GM12878 (cell line): Measurements from ENCODE around the gene RANBP3. TPM values are rescaled to one million over a fixed set of nuclear protein-coding genes. Genes with fewer than 3 reads are reported as not detected.

Experiments used
- ATAC-seq: fragments of 200-7000 bp; cut with Tn5 transposase; 3 replicates; pipeline ENCODE4 v1.9.1; 2020; ENCODE audit warnings: mild to moderate bottlenecking, moderate library complexity
- BruUV-seq: library from RNA; stranded (reverse); fragments of 400-500 nt; replicated peaks from 2 replicates; lab custom pipeline; 2021; lab: Mats Ljungman, UMichigan
- CTCF ChIA-PET: fragments of 300-600 bp; sonication (Branson Sonifier 250); formaldehyde crosslinking; extraction: SDS; loops from one replicate; lab custom pipeline; 2021; ENCODE audit warnings: inconsistent platforms; lab: Yijun Ruan, JAX
- POLR2A ChIA-PET: fragments of 350-600 bp; formaldehyde crosslinking; extraction: SDS; loops from one replicate; lab custom pipeline; 2021; ENCODE audit warnings: inconsistent platforms; lab: Charles Lee
- RAD21 ChIA-PET: fragments of 300-600 bp; sonication (Branson Sonifier 250); formaldehyde crosslinking; loops from one replicate; lab custom pipeline; 2023; ENCODE audit warnings: antibody characterized with exemption; ENCODE audit not compliant: unreplicated experiment; lab: Charles Lee
- SMC1A ChIA-PET: fragments of 300-600 bp; sonication (Branson Sonifier 250); formaldehyde crosslinking; loops from one replicate; lab custom pipeline; 2023; ENCODE audit not compliant: unreplicated experiment, uncharacterized antibody; lab: Charles Lee
- DNase-seq: peaks from one replicate; pipeline ENCODE4 v3.0.0-alpha.2; 2011; ENCODE audit warnings: low read depth, low spot score
- FAIRE-seq: peaks from 3 replicates; lab custom pipeline; 2011; peaks lifted over from hg19 to GRCh38; lab: Jason Lieb, UNC
- H2AFZ ChIP-seq: 2 replicates; pipeline ENCODE4 v1.6.0; 2011; ENCODE audit warnings: low read depth, low read length, control low read depth; ENCODE audit not compliant: control insufficient read depth
- H3K27ac ChIP-seq: 2 replicates; pipeline ENCODE4 v1.5.1; 2011; ENCODE audit warnings: control low read depth; ENCODE audit not compliant: control insufficient read depth, insufficient read depth
- H3K27me3 ChIP-seq, 2 experiments: replicated peaks in 1 of 2; 2 replicates each; pipeline versions ENCODE4 v1.6.0 to v1.6.1; 2011; ENCODE audit warnings: low read length in 1 of 2; ENCODE audit not compliant: control insufficient read depth in 2 of 2, insufficient read depth in 2 of 2
- H3K36me3 ChIP-seq, 2 experiments: 2 replicates each; pipeline ENCODE4 v1.5.1; 2011; ENCODE audit warnings: low read length in 1 of 2; ENCODE audit not compliant: control insufficient read depth in 2 of 2, insufficient read depth in 2 of 2
- H3K4me1 ChIP-seq: 2 replicates; pipeline ENCODE4 v1.6.1; 2011; ENCODE audit warnings: mild to moderate bottlenecking, low read length, moderate library complexity, mixed read lengths; ENCODE audit not compliant: control insufficient read depth, insufficient read depth
- H3K4me2 ChIP-seq: 2 replicates; pipeline ENCODE4 v1.6.0; 2011; ENCODE audit warnings: control low read depth; ENCODE audit not compliant: control insufficient read depth, insufficient read depth
- H3K4me3 ChIP-seq: fragments of 200-600 bp; sonication (generic); 2 replicates; pipeline ENCODE4 v1.5.1; 2016
- H3K79me2 ChIP-seq: 2 replicates; pipeline ENCODE4 v1.6.0; 2011; ENCODE audit warnings: low read length; ENCODE audit not compliant: control insufficient read depth, insufficient read depth
- H3K9ac ChIP-seq: 2 replicates; pipeline ENCODE4 v1.8.0; 2011; ENCODE audit warnings: low read length, control low read depth, mixed read lengths; ENCODE audit not compliant: control insufficient read depth, insufficient read depth
- H3K9me3 ChIP-seq: replicated peaks from 3 replicates; pipeline ENCODE4 v1.5.1; 2011; ENCODE audit warnings: mild to moderate bottlenecking, low read length; ENCODE audit not compliant: control insufficient read depth, insufficient read depth
- H4K20me1 ChIP-seq: 2 replicates; pipeline ENCODE4 v1.6.0; 2011; ENCODE audit not compliant: control insufficient read depth, insufficient read depth
- CEBPB ChIP-seq, 2 experiments: fragments of 150-350 bp in 1 of 2; IDR thresholded peaks; 2 replicates each; pipeline ENCODE4 v1.6.1; 2012 to 2014; ENCODE audit warnings: low read depth in 2 of 2, low read length in 2 of 2, borderline replicate concordance in 1 of 2, inconsistent platforms in 1 of 2
- CHD2 ChIP-seq: IDR thresholded peaks from 2 replicates; pipeline ENCODE4 v1.6.1; 2011; ENCODE audit warnings: low read depth, low read length, improper control_type of control experiment, borderline replicate concordance
- CUX1 ChIP-seq: IDR thresholded peaks from 2 replicates; pipeline ENCODE4 v1.6.1; 2012; ENCODE audit warnings: improper control_type of control experiment, low read depth, low read length; ENCODE audit not compliant: insufficient replicate concordance
- E2F8 ChIP-seq: fragments of 450-650 bp; IDR thresholded peaks from 2 replicates; pipeline ENCODE4 v1.6.1; 2018; ENCODE audit warnings: mild to moderate bottlenecking, low read depth, moderate library complexity; ENCODE audit not compliant: partially characterized antibody
- HDAC2 ChIP-seq: fragments of 200-600 bp; sonication (generic); IDR thresholded peaks from 2 replicates; pipeline ENCODE4 v1.6.1; 2017
- IRF5 ChIP-seq: fragments of 450-650 bp; IDR thresholded peaks from 2 replicates; pipeline ENCODE4 v1.6.1; 2017; ENCODE audit warnings: borderline replicate concordance
- KDM1A ChIP-seq: fragments of 200-600 bp; sonication (generic); IDR thresholded peaks from 2 replicates; pipeline ENCODE4 v1.6.1; 2016; ENCODE audit warnings: borderline replicate concordance
- MXI1 ChIP-seq: fragments of 150-350 bp; IDR thresholded peaks from 2 replicates; pipeline ENCODE4 v1.6.1; 2011; ENCODE audit warnings: low read depth, mild to moderate bottlenecking, inconsistent platforms, low read length, improper control_type of control experiment
- MYC ChIP-seq: IDR thresholded peaks from 2 replicates; pipeline ENCODE4 v1.6.1; 2011; ENCODE audit warnings: mild to moderate bottlenecking, low read length, moderate library complexity, inconsistent platforms; ENCODE audit not compliant: insufficient read depth, insufficient replicate concordance, insufficient read length, severe bottlenecking
- NR2C2 ChIP-seq: IDR thresholded peaks from 2 replicates; pipeline ENCODE4 v1.6.1; 2011; ENCODE audit warnings: borderline replicate concordance, low read depth; ENCODE audit not compliant: control insufficient read depth, insufficient read length
- TCF3 ChIP-seq: IDR thresholded peaks from 2 replicates; pipeline ENCODE4 v1.6.1; 2012; ENCODE audit warnings: low read depth, mild to moderate bottlenecking, low read length, borderline replicate concordance; ENCODE audit not compliant: insufficient read depth
- WGBS: methylation state at CpG from one replicate; pipeline ENCODE4 v1.1.6; 2016; ENCODE audit warnings: low lambda C conversion rate; ENCODE audit not compliant: insufficient replicate concordance, insufficient coverage; ENCODE audit errors: missing lambda C conversion rate; 5-methylcytosine and 5-hydroxymethylcytosine counted together
- in situ Hi-C: fragments of 300-500 bp; cut with MboI; formaldehyde crosslinking; loops from 9 replicates; pipeline ENCODE4 v1.14.3; 2018; ENCODE audit warnings: mixed read lengths
- intact Hi-C: fragments of 100-400 bp; cut with micrococcal nuclease; formaldehyde crosslinking; loops from one replicate; pipeline ENCODE4 v1.14.2; 2022; ENCODE audit not compliant: unreplicated experiment
- polyA plus RNA-seq, 11 experiments: library from polyadenylated mRNA; depleted of rRNA in 4 of 11; unstranded in 6 of 11; stranded (reverse) in 5 of 11; fragments of >200 nt; fragmentation: Nextera tagmentation in 4 of 11; fragmentation: Illumina TruSeq in 1 of 11; extraction: Ambion mirVana in 4 of 11; extraction: Trizol in 1 of 11; gene quantifications; 1 replicate in 1 of 11; 2 replicates in 10 of 11; pipeline versions ENCODE4 v1.2.1 to v1.2.3, GENCODE V29; 2011 to 2016; ENCODE audit warnings: inconsistent platforms in 2 of 11, missing spikeins in 2 of 11, low read depth in 1 of 11
- total RNA-seq, 4 experiments: library from RNA; depleted of rRNA in 3 of 4; stranded (reverse); fragments of >200 nt in 3 of 4; fragmentation: Illumina TruSeq in 1 of 4; extraction: Trizol in 1 of 4; gene quantifications; 2 replicates each; pipeline versions ENCODE4 v1.2.1 to v1.2.3, GENCODE V29; 2013 to 2021

RANBP3 gene
- total and polyA plus RNA-seq, 10 of the 15 experiments (the other 5 are each of a cell fraction or from before 2014, with no cell fraction given), result 1.1 to 81.6 (median 60.0) TPM

- POLR2A ChIA-PET, result no interaction called here
Observed at GRCh38 chr19:6026390-6027227, 48.7 kb upstream of the RANBP3 start.

More at GRCh38 chr19:6026390-6027227, 48.7 kb upstream of the RANBP3 start:
- CTCF ChIA-PET, result interaction anchor here (0.6 to 3.7 kb wide), 7 partner anchors 9 to 694 kb away, joined by 3 to 21 read pairs (median 3); no protein-coding TSS in a partner anchor
- Histone ChIP-seq H3K4me2 (no peak overlapping the region), H4K20me1 (no peaks in the 10 kb centered on the region), H3K9me3 (no peaks in the 10 kb centered on the region), H3K79me2 (no peaks in the 10 kb centered on the region), H3K36me3 (no peaks in the 10 kb centered on the region), H3K27ac (no peak overlapping the region), H3K27me3 (no peaks in the 10 kb centered on the region), H3K4me3 (no peak overlapping the region), H3K9ac (no peak overlapping the region), H3K4me1 (no peaks in the 10 kb centered on the region), H2AFZ (no peak overlapping the region)
- 90% methylated on average over 28 of the region's 30 CpGs for WGBS
- SMC1A ChIA-PET, result no interaction called here
- in situ Hi-C loops (no loop called here), intact Hi-C loops (loop anchor here (10.0 kb wide), 1 partner anchor 222 kb away; the partner anchor contains the start of gene NRTN)
- RAD21 ChIA-PET, result no interaction called here
- TF ChIP-seq MYC, result no peak
- no peak for TF ChIP-seq TCF3
- TF ChIP-seq NR2C2, result no peak
- no peak for TF ChIP-seq IRF5
- no peak for TF ChIP-seq CEBPB (IDR thresholded peaks at IDR 0.05; ENCODE audit: borderline replicate concordance in 1 of 2, low read depth in 2 of 2, low read length in 2 of 2)
- no peak for TF ChIP-seq CHD2
- TF ChIP-seq HDAC2, result no peak
- no peak for TF ChIP-seq MXI1
- TF ChIP-seq CUX1, result no peak
- no peak for TF ChIP-seq KDM1A
- TF ChIP-seq E2F8, result no peak
- no peak for FAIRE-seq
- no peak for DNase-seq
- ATAC-seq, result no peak
- BruUV-seq, result no TSS peak
